GM12801 (cell line): ENCODE measurements around the gene FKBP9.

Experiments used
- TF ChIP-seq, protein P1 (sequence below): IDR thresholded peaks from one replicate; pipeline ENCODE4 v1.5.1; 2011; ENCODE audit warnings: control low read depth; ENCODE audit not compliant: insufficient read length; ENCODE audit errors: extremely low read depth

FKBP9 gene

DNA sequence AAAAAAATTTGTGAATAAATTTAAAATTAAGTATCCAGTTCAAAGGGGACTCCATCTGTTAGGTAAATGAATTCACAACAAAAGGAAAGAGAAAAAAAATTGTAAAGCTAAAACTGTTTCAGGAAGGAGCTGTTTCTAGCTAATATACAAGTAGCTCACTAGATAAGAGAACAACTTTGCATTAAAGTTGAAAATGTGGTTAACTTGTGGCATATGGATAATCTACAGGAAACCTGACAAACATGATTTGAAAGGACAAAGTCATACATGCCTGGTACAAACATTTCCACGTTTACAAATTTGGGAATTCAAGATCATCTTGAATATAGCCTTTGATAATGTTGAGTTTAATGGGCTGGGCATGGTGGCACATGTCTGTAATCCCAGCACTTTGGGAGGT lies 96.5 kb downstream of the FKBP9 start:
- TF ChIP-seq, protein P1, sequence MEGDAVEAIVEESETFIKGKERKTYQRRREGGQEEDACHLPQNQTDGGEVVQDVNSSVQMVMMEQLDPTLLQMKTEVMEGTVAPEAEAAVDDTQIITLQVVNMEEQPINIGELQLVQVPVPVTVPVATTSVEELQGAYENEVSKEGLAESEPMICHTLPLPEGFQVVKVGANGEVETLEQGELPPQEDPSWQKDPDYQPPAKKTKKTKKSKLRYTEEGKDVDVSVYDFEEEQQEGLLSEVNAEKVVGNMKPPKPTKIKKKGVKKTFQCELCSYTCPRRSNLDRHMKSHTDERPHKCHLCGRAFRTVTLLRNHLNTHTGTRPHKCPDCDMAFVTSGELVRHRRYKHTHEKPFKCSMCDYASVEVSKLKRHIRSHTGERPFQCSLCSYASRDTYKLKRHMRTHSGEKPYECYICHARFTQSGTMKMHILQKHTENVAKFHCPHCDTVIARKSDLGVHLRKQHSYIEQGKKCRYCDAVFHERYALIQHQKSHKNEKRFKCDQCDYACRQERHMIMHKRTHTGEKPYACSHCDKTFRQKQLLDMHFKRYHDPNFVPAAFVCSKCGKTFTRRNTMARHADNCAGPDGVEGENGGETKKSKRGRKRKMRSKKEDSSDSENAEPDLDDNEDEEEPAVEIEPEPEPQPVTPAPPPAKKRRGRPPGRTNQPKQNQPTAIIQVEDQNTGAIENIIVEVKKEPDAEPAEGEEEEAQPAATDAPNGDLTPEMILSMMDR, result no peak

GRCh38 chr7:33054261-33054964 lies 97.2 kb downstream of the FKBP9 start:
- TF ChIP-seq, protein P1, result no peak

DNA sequence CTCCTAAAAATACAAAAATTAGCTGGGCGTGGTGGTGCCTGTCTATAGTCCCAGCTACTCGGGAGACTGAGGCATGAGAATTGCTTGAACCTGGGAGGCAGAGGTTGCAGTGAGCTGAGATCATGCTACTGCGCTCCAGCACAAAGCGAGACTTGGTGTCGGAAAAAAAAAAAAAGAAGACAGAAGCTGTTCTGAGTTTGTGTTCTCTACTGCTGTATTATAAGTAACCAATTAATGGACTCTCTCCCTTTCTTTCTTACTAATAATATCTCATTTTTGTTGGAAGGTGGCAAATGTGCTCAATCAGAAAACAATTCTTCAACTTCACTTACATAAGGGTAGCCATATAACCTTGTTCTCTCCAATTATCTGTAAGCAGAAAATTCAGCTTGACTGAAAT lies 97.9 kb downstream of the FKBP9 start:
- TF ChIP-seq, protein P1, result no peak
